ENCODE results near the gene SLC19A1. TPM values are rescaled to one million over a fixed set of nuclear protein-coding genes. Genes with fewer than 3 reads are reported as not detected.
A peak's percentile ranks its signal among the peaks of the same experiment; 100 is the strongest.

SLC19A1 gene
- polyA plus RNA-seq, 1 donor: 67.0 TPM

DNA sequence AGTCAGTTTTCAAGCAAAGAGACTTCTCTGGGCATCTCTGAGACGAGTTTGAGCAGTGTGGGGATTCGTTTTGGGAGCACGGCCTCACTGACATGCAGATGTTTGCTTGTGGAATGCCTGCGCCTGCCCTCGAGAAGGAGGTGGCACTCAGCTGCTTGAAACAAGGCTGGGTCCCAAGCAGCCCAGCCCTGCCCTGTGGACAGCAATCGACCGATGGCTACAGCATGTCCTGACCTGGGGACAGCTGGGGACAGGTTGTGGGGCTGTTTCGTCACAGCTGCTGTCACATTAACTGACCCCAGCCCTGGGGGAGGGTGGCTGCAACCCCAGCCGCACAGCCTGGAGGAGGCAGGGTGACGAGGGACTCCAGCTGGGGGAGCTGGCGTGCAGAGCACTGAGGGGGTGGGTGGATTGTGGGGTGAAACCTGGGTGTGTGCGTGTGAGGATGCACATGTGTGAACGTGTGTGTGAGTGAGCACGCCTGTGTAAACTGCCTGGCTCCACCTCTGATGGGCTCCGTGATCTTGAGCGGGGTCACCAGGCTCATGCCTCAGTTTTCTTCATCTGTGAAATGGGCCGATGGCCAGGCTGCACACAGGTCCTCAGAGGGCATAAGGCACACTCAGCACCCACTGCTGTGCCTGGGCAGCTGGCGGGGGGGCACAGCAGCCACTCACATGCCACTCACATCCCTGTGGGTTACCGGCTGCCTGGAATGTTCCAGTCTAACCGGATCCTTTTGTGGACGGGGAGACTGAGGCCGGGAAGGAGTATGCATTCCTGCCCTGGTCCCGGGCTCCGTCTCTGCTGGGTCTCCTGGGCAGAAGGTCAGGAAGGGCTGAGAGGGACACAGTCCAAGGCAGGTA is 87.9 kb downstream of the SLC19A1 start:
- DNase-seq: no peak

DNA sequence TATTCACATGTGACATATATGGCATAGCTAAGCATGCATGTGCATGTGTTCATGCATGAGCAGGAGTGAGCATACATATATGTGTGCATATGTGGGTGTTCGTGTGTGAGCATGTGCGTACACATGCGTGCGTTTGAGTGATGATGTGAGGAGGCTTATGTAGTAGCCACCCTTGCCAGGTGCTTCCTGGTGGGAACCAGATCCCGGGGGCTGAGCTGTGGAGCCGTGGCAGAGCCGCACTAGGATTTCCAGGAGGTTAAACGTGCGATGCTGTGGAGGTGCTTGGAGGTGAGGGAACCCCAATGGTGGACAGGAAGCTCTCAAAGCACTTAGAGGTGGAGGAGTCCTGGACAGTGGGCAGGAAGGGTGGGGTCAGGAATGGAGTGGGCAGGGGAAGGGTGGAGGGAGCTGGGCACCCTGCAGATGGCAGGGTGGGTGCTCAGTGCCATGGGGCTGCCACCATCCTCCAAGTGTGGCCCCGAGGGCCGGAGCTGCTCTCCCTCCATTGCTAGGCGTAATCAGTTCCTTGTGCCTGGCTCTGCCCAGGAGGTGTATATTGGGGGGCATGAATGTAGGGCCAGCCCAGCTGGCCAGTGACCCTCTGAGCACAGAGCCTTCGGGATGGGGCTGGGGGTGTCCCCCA is 88.8 kb downstream of the SLC19A1 start:
- no peak for DNase-seq

DNA sequence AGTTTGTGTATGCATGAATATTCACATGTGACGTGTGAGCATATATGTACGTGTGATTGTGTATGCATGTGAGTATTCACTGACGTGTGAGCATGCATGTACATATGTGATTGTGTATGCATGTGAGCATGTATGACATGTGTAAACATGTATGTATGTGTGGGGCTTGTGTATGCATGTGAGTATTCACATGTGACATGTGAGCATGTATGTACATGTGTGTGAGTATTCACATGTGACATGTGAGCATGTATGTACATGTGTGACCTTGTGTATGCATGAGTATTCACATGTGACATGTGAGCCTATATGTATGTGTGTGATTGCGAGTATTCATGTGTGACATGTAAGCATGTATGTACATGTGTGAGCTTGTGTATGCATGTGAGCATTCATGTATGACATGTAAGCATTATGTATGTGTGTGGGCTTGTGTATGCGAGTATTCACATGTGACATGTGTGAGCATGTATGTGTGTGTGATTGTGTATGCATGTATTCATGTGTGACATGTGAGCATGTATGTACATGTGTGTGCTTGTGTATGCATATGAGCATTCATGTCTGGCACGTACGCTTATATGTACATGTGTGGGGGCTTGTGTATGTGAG is 89.4 kb downstream of the SLC19A1 start:
- DNase-seq: no peak

- no peak for DNase-seq
Observed at GRCh38 chr21:45451771-45452182, 90.5 kb downstream of the SLC19A1 start.

DNA sequence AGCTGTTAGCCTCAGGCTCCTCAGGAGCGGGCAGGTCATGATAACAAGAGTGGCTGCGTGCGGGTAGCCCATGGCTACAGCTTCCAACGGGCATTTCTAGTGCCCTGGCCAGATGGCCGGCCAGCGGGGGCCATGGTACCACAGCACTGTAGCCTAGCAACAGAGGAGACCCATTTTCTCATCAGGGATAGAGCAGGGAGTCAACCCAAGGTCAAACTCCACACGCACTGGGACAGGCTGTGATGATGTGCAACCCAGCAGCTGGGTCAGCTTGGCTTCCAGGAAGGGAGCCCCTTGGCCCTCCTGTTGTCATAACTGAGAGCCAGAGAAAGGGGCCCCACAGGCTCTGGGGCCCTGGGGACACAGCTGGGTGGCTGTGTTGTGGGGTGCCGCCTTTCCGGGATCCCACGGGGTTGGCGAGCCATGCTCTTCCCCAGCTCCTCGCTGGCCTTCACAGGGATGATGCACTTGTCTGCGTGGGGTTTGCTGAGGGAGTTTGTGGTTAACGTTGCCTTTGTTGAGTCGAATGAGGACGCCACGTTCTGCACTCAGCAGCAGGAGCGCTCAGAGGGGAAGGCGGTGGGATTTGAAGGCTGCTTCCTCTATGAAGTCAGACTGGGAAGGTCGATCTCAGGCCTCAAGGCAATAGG is 91.0 kb downstream of the SLC19A1 start:
- no peak for DNase-seq

GRCh38 chr21:45450423-45451090 is 91.7 kb downstream of the SLC19A1 start:
- DNase-seq: no peak

- no peak for DNase-seq
Observed at GRCh38 chr21:45449658-45450422, 92.4 kb downstream of the SLC19A1 start.

- DNase-seq: peak; percentile 53
Observed at GRCh38 chr21:45448810-45449657, 93.2 kb downstream of the SLC19A1 start.

- DNase-seq: no peak
Observed at GRCh38 chr21:45448283-45448809, 93.9 kb downstream of the SLC19A1 start.

Other genes with a start within 250 kb of the SLC19A1 start
- gene COL18A1, start 137.3 kb downstream of the SLC19A1 start, polyA plus RNA-seq (ENCODE audit: insufficient read length): 104 TPM
- gene PCBP3, start 101.3 kb upstream of the SLC19A1 start, polyA plus RNA-seq (ENCODE audit: insufficient read length): 2.0 TPM

All from left kidney (tissue), 2 donors.